Measurements from ENCODE around the gene TMEM132C. TPM values are rescaled to one million over a fixed set of nuclear protein-coding genes. Genes with fewer than 3 reads are reported as not detected.

TMEM132C gene
- total and polyA plus RNA-seq, 2 donors (not counting 1 experiment from before 2014, with no cell fraction given): not detected

- H3K27me3 Mint-ChIP-seq: no peaks in the 10 kb centered on the region
- H3K27ac Mint-ChIP-seq: no peak overlapping the region
These were observed 172.8 kb downstream of the TMEM132C start for GRCh38 chr12:128439796-128440195.

GRCh38 chr12:128442096-128442495, 175.1 kb downstream of the TMEM132C start:
- no peak overlapping the region for H2AFZ ChIP-seq (ENCODE audit: insufficient read depth, low read depth, low read length, poor library complexity, severe bottlenecking)
- no peak overlapping the region for H3K27ac ChIP-seq (ENCODE audit: low read length in 2 of 2)
- Mint-ChIP-seq H3K27me3 (no peaks in the 10 kb centered on the region), H3K4me1 (no peaks in the 10 kb centered on the region), H3K4me3 (no peak overlapping the region), H3K27ac (no peak overlapping the region), H3K9me3 (ENCODE audit: insufficient read depth) (no peaks in the 10 kb centered on the region)
- H3K4me3 ChIP-seq (ENCODE audit: control extremely low read depth in 1 of 5, extremely low read depth in 1 of 5, insufficient read depth in 1 of 5, low read depth in 2 of 5, low read length in 4 of 5): no peak overlapping the region
- no peaks in the 10 kb centered on the region for H3K27me3 ChIP-seq (replicated peaks in 1 of 4; ENCODE audit: control extremely low read depth in 1 of 4, control insufficient read depth in 3 of 4, insufficient read depth in 4 of 4, low read length in 3 of 4)
- H3K79me2 ChIP-seq (ENCODE audit: control insufficient read depth, insufficient read depth, low read length): no peaks in the 10 kb centered on the region
- no peak for DNase-seq
- no peak overlapping the region for H3K9ac ChIP-seq (ENCODE audit: low read length)
- TF ChIP-seq CTCF (IDR thresholded peaks at IDR 0.05): no peak
- no peak for TF ChIP-seq EZH2 (IDR thresholded peaks at IDR 0.05; ENCODE audit: borderline replicate concordance, insufficient read depth, low read depth, low read length, poor library complexity, severe bottlenecking)
- POLR2A ChIA-PET: no interaction called here
- H3K9me3 ChIP-seq (ENCODE audit: control extremely low read depth in 1 of 3, control insufficient read depth in 2 of 3, insufficient read depth in 1 of 3, low read length in 2 of 3): no peaks in the 10 kb centered on the region
- no peak for ATAC-seq (ENCODE audit: low read depth)
- intact Hi-C loops (cut with micrococcal nuclease): no loop called here
- no peak overlapping the region for H3K4me2 ChIP-seq (replicated peaks; ENCODE audit: low read depth, low read length, poor library complexity, severe bottlenecking)
- H3K36me3 ChIP-seq (replicated peaks in 1 of 2; ENCODE audit: control extremely low read depth in 1 of 2, control insufficient read depth in 1 of 2, extremely low read depth in 1 of 2, insufficient read depth in 2 of 2, low read length in 1 of 2): no peaks in the 10 kb centered on the region
- no peaks in the 10 kb centered on the region for H4K20me1 ChIP-seq (ENCODE audit: control insufficient read depth, insufficient read depth, low read length, poor library complexity, severe bottlenecking)
- H3K4me1 ChIP-seq (ENCODE audit: control insufficient read depth in 2 of 2, insufficient read depth in 2 of 2, low read length in 2 of 2): no peaks in the 10 kb centered on the region
- CTCF ChIA-PET: no interaction called here
- WGBS (ENCODE audit: insufficient coverage): no CpG with 5 or more reads among the region's 2 CpGs

More at GRCh38 chr12:128439796-128440195, 172.8 kb downstream of the TMEM132C start:
- H3K9me3 ChIP-seq (ENCODE audit: control extremely low read depth in 1 of 3, control insufficient read depth in 2 of 3, insufficient read depth in 1 of 3, low read length in 2 of 3): no peaks in the 10 kb centered on the region
- H3K4me3 ChIP-seq (ENCODE audit: control extremely low read depth in 1 of 5, extremely low read depth in 1 of 5, insufficient read depth in 1 of 5, low read depth in 2 of 5, low read length in 4 of 5): no peak overlapping the region
- no peak overlapping the region for H3K4me2 ChIP-seq (replicated peaks; ENCODE audit: low read depth, low read length, poor library complexity, severe bottlenecking)
- H3K36me3 ChIP-seq (replicated peaks in 1 of 2; ENCODE audit: control extremely low read depth in 1 of 2, control insufficient read depth in 1 of 2, extremely low read depth in 1 of 2, insufficient read depth in 2 of 2, low read length in 1 of 2): no peaks in the 10 kb centered on the region
- no peak overlapping the region for H3K9ac ChIP-seq (ENCODE audit: low read length)
- no peaks in the 10 kb centered on the region for H4K20me1 ChIP-seq (ENCODE audit: control insufficient read depth, insufficient read depth, low read length, poor library complexity, severe bottlenecking)
- no peak overlapping the region for H2AFZ ChIP-seq (ENCODE audit: insufficient read depth, low read depth, low read length, poor library complexity, severe bottlenecking)
- ATAC-seq (ENCODE audit: low read depth): no peak
- no peaks in the 10 kb centered on the region for H3K27me3 ChIP-seq (replicated peaks in 1 of 4; ENCODE audit: control extremely low read depth in 1 of 4, control insufficient read depth in 3 of 4, insufficient read depth in 4 of 4, low read length in 3 of 4)
- intact Hi-C loops (cut with micrococcal nuclease): no loop called here
- Mint-ChIP-seq H3K4me3 (no peak overlapping the region), H3K9me3 (ENCODE audit: insufficient read depth) (no peaks in the 10 kb centered on the region), H3K4me1 (no peaks in the 10 kb centered on the region)
- H3K27ac ChIP-seq (ENCODE audit: low read length in 2 of 2): no peak overlapping the region
- POLR2A ChIA-PET: no interaction called here
- CTCF ChIA-PET: no interaction called here
- no peaks in the 10 kb centered on the region for H3K4me1 ChIP-seq (ENCODE audit: control insufficient read depth in 2 of 2, insufficient read depth in 2 of 2, low read length in 2 of 2)
- no peak for TF ChIP-seq EZH2 (IDR thresholded peaks at IDR 0.05; ENCODE audit: borderline replicate concordance, insufficient read depth, low read depth, low read length, poor library complexity, severe bottlenecking)
- TF ChIP-seq CTCF (IDR thresholded peaks at IDR 0.05): no peak
- no peaks in the 10 kb centered on the region for H3K79me2 ChIP-seq (ENCODE audit: control insufficient read depth, insufficient read depth, low read length)
- no peak for DNase-seq
- WGBS (ENCODE audit: insufficient coverage): 40% methylated on average over 1 of the region's 5 CpGs

Data from B cell (primary cell).